Islet precursor cell (in vitro differentiated cells): ENCODE measurements around the gene DYNC1I1.
"Not testable (repeated sequence)": the region's sequence is repeated elsewhere in the genome, so short reads cannot be mapped to it uniquely, and the experiment has no call there.

Source experiments
- DNase-seq: peaks from one replicate; pipeline ENCODE4 v3.0.0-alpha.2; 2018

The DYNC1I1 gene

GRCh38 chr7:95916573-95917297, 144.4 kb downstream of the DYNC1I1 start:
- DNase-seq, result peak; percentile 81

DNA sequence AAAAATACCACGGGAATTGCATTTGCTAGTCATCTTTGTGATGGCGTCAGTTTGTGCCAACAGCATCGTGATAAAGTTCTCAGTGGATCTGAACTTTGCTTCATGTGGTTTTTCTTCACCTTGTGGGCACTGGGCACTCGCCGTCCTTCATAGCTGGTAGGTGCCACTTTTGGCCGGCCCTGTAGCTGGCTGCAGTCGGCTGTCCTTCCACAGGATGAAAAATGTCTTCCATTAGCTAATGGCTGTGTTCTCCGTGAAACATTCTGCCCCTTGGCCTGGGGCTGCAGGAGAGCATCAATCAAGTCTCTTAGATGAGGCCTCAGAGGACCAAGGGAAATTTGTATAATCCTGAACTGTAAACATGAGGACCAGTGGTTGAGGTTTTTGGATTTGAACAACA, 145.3 kb downstream of the DYNC1I1 start:
- no peak for DNase-seq

- no peak for DNase-seq
Observed at GRCh38 chr7:95919556-95919955, 147.2 kb downstream of the DYNC1I1 start.

DNA sequence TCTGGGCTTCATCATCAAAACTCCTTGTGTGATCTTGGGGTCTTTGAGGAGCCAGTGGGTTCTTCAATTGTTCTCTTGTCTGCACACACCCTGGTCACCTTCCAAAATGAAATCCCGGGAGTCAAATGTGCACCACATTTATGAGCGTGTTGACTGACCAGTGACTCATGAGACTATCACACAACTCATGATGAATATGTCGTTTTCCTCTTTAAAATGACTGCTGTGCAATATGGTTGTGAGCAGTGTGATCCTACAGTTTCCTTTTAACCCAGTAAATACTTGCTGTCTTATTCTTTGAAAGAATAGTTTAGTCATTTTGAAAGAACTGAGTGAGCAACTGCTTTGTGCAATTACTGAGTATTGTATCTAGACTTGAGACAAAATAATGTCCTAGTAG, 149.2 kb downstream of the DYNC1I1 start:
- no peak for DNase-seq

GRCh38 chr7:95922191-95922590, 149.8 kb downstream of the DYNC1I1 start:
- no peak for DNase-seq

DNA sequence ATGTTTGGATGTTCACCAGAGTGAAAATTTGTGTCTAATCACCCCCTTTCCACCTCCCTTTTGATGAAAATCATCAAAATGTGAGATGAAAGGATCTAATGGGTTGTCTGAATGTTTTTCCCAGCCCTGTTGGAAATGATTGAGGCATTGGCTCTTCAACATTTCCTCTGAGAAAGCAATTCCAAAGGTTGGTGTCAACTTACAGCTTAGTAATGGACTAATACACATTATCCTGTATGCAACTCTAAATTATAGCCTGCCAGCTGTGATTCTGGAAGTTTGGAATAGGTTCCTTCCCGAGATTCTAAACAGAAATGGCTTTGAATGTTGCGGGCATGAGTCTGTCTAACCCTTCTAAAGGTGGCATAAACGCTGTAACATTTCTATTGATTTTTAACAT, 152.9 kb downstream of the DYNC1I1 start:
- no peak for DNase-seq

GRCh38 chr7:95925971-95926370, 153.6 kb downstream of the DYNC1I1 start:
- DNase-seq, result no peak

DNA sequence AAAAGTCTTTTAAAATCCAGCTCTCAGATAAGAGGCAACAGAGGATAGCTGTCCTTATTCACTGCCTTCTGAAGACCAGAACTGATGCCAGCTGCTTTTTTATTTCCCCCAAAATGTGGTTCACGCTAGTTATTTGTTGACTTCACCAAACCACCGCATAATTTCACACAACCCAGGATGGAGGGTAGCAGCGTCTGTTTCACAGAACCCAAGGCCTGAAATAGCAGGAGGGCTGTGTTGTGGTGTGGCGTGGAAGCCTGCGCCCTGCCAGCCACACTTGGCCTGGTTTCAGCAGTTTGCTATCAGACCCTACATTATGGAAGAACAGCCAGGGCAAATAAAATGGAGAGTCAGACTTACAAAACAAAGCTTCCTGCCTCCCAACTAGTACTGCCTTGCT, 155.4 kb downstream of the DYNC1I1 start:
- no peak for DNase-seq

- DNase-seq, result no peak
Observed at GRCh38 chr7:95929710-95930280, 157.4 kb downstream of the DYNC1I1 start.

- DNase-seq, result no peak
Observed at GRCh38 chr7:95931460-95932232, 159.3 kb downstream of the DYNC1I1 start.

DNA sequence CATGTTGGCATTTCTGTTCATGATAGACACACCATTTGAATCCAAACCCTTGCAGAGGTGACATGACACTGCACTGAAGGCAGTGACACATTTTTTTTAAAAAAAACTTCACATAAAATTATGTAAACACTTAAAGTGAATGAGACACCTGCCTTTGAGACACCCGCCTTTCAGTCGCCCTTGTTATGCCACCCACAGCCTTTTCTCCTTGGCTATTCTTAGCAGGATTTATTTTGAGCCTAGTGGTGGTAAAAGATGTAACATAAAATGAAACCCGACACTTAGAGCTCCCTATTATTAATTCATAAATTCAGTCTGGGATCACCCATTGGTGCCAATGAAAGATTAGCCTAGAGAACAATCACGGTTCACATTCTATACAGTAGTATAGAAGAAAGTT, 161.3 kb downstream of the DYNC1I1 start:
- DNase-seq, result no peak

GRCh38 chr7:95944867-95945266, 172.5 kb downstream of the DYNC1I1 start:
- DNase-seq, result not testable (repeated sequence)

DNA sequence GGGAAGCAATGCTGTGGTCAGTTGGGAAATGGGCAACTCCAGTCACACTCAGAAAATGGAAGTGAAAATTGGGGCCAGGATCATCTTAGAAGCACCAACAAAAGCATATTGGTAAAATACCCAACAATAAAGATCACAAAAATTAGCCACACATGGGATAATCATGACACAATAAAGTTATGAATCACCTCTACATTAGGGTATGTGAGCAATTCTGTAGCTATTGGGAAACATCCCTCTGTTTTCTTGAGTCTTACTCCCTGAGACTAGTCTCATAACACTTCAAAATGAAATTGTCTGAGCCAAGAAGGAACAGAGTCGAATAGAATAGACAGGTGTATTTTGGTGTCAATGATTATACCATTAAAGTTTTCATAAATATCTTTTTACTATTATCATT, 178.3 kb downstream of the DYNC1I1 start:
- DNase-seq, result no peak

- DNase-seq, result no peak
Observed at GRCh38 chr7:95951531-95951930, 179.2 kb downstream of the DYNC1I1 start.

DNA sequence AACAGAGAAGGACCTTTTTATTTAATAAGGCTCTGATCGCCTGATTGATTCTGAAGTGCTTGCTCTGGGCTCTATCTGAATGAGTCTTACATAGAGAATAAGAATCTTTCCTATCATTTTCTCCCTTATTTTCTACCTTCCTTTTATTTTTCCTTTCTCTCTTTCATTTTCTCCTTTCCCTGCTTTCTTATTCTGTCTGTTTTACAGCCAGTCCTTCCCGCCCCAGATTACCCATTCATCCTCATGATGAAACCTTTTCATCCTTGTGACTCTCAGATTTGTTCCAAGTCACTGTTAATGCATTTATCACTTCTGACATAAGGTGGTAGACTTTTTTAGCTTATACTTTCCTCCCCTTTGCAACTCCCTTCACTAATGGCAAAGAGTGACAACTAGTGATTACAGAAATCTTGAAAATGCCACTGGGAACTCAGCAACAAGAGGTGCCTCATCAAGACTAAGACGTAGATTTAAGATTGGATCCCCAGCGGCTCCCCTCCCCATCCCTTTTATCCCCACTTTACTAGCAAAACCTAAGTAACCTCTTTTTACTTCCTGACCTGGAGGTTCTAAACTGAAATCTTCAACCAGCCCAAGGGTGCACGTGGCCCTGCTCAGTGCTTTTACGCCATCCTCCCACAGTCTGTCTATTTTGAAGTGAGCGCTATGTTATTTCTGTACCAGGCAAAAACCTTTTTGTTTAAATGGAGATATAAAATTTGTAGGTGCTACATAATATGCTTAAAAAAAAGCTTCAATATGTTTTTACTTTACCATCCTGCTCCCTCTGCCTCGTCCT, 179.8 kb downstream of the DYNC1I1 start:
- no peak for DNase-seq

DNA sequence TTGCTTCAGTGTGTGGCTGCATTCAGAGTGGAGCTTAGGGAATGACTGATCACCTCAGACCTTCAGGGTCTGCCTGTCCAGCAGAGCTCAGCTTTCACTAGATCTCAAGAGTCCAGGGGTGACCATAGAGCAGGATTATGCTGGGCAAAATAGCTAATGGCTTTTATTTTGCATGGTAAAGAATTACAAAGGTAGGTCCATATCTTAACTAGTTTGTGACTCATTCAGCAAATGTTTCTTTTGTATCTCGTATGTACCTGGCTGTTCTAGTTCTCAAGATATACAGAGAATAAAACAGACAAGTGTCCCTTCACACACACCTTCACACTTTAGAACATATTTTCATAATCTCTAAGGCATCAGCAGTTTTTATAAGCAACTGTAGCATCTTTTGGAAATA, 180.5 kb downstream of the DYNC1I1 start:
- DNase-seq, result no peak

DNA sequence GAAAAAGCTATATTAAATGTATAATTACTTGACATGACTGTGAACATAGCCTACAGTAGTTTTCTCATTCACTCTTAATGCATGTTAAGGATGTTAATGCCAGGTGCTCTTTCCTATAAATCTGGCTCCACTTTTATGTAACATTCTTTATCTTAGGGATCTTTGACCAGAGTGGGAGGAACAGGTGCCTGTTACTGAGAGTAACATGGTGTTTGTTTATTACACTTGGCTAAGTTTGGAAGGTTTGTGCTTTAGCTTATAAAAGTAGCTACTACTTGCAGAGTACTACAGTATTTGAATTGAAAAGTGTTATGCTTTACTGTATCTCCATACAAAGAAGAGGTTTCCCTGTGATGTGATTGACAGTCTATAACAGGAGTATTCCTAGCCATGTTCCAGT, 183.4 kb downstream of the DYNC1I1 start:
- no peak for DNase-seq

DNA sequence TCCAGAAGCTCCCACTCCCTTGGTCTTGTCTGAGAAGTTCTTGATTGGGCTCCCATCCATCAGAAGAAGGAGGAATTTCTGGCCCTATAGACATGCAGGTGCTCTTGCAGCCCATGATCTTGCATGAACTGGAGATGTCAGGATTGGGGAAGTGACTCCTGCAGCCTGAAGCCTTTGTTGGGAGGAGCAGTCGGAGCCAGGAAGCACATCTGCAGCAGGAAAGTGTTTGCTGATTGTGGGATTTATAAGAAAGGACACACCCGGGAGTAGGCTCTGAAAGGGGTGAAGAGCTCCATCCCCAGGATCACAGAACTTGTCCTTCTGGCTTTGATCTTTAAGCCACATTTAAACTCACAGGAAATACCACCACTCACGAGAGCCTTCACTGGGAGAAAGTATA, 185.2 kb downstream of the DYNC1I1 start:
- no peak for DNase-seq

- no peak for DNase-seq
Observed at GRCh38 chr7:95960706-95961244, 188.4 kb downstream of the DYNC1I1 start.

DNA sequence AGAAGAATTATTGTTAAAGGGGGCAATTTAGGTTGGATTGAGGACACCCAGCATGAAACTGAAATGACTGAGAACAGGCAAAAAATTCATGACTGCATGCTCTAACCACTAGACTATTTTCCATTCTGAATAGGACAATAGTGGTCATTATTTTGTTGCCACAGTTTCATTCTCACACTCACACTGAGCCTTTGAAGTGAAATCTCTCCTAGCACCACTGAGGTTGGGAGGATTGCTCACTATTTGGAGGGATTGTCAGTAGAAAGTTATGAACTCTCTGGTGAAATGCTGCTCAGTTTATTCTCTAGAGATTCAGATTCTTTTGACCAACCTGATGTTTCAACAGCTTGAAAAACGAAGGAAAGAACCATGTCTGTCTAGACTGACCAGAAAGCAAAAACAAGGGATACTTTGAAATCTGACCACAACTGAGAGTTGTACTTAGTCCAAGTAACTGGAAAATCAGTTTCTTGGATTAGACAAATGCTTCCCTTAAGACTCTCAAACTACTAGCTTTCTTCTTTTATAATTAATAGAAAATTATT, 191.2 kb downstream of the DYNC1I1 start:
- no peak for DNase-seq

- no peak for DNase-seq
Observed at GRCh38 chr7:95971716-95972115, 199.4 kb downstream of the DYNC1I1 start.

DNA sequence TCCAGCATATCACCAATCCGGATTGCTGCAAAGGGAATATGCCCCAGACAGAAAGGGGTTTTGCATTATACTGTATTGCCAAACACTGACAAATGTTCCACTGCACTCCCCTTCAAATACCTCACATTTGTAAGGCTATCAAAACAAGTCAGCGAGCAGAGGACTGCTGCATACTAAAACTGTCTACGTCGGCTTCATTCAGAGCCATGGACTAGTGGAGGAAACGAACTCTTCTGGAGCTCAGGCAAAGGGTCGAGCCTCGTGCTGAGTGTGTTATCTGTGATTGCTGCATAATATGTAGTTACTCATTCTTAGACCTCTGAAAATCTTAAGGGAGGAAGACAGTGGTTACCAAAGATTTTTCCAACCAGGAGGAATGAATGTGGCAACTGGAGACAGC, 200.2 kb downstream of the DYNC1I1 start:
- DNase-seq, result no peak

GRCh38 chr7:95974108-95974507, 201.8 kb downstream of the DYNC1I1 start:
- DNase-seq, result no peak
